H9 (cell line): ENCODE data around the gene UXT. TPM values are rescaled to one million over a fixed set of nuclear protein-coding genes. Genes with fewer than 3 reads are reported as not detected.

Source experiments
- DNase-seq: peaks from one replicate; pipeline ENCODE4 v3.0.0-alpha.2; 2017
- H2AFZ ChIP-seq: one replicate; pipeline ENCODE4 v1.6.1; 2013; ENCODE audit warnings: mild to moderate bottlenecking, low read length, control low read depth, moderate library complexity
- H2AK5ac ChIP-seq: 2 replicates; pipeline ENCODE4 v1.6.1; 2013; ENCODE audit warnings: low read length, control low read depth, mixed read lengths; ENCODE audit not compliant: insufficient read length
- H2BK120ac ChIP-seq: one replicate; pipeline ENCODE4 v1.6.1; 2013; ENCODE audit warnings: low read depth, mild to moderate bottlenecking, low read length, control low read depth, inconsistent platforms; ENCODE audit not compliant: poor library complexity, severe bottlenecking
- H2BK12ac ChIP-seq: 2 replicates; pipeline ENCODE4 v1.6.1; 2013; ENCODE audit warnings: low read length, control low read depth, mixed read lengths, low read depth; ENCODE audit not compliant: insufficient read length
- H2BK15ac ChIP-seq: 2 replicates; pipeline ENCODE4 v1.6.1; 2013; ENCODE audit warnings: low read depth, low read length, control low read depth
- H2BK20ac ChIP-seq: one replicate; pipeline ENCODE4 v1.6.1; 2013; ENCODE audit warnings: low read depth, mild to moderate bottlenecking, low read length, control low read depth, inconsistent platforms; ENCODE audit not compliant: poor library complexity, severe bottlenecking
- H2BK5ac ChIP-seq: 2 replicates; pipeline ENCODE4 v1.6.1; 2013; ENCODE audit warnings: low read length, control low read depth, mixed read lengths; ENCODE audit not compliant: insufficient read length
- H3K14ac ChIP-seq: 2 replicates; pipeline ENCODE4 v1.6.1; 2013; ENCODE audit warnings: low read length, control low read depth; ENCODE audit not compliant: insufficient read depth
- H3K18ac ChIP-seq: 2 replicates; pipeline ENCODE4 v1.6.1; 2013; ENCODE audit warnings: low read depth, mild to moderate bottlenecking, mixed read lengths, low read length, control low read depth; ENCODE audit not compliant: insufficient read length
- H3K23ac ChIP-seq: 2 replicates; pipeline ENCODE4 v1.6.1; 2013; ENCODE audit warnings: low read length, control low read depth, mixed read lengths, low read depth; ENCODE audit not compliant: insufficient read length
- H3K23me2 ChIP-seq: 2 replicates; pipeline ENCODE4 v1.6.1; 2013; ENCODE audit warnings: low read depth, mild to moderate bottlenecking, mixed read lengths, low read length, control low read depth; ENCODE audit not compliant: insufficient read length, poor library complexity, severe bottlenecking
- H3K27ac ChIP-seq: 2 replicates; pipeline ENCODE4 v1.5.1; 2013; ENCODE audit warnings: low read length, control low read depth, mixed read lengths, low read depth; ENCODE audit not compliant: insufficient read length
- H3K27me3 ChIP-seq: 2 replicates; pipeline ENCODE4 v1.6.1; 2013; ENCODE audit warnings: low read length, control low read depth, inconsistent platforms; ENCODE audit not compliant: insufficient read depth
- H3K4ac ChIP-seq: 2 replicates; pipeline ENCODE4 v1.6.1; 2013; ENCODE audit warnings: low read depth, mild to moderate bottlenecking, control low read depth, inconsistent platforms, low read length, moderate library complexity
- H3K4me1 ChIP-seq: 2 replicates; pipeline ENCODE4 v1.6.1; 2013; ENCODE audit warnings: low read length, control low read depth, inconsistent platforms; ENCODE audit not compliant: insufficient read depth
- H3K4me2 ChIP-seq: 2 replicates; pipeline ENCODE4 v1.6.1; 2013; ENCODE audit warnings: low read length, control low read depth, mixed read lengths; ENCODE audit not compliant: insufficient read length, insufficient read depth
- H3K56ac ChIP-seq: 2 replicates; pipeline ENCODE4 v1.6.1; 2013; ENCODE audit warnings: low read depth, mild to moderate bottlenecking, mixed read lengths, low read length, control low read depth; ENCODE audit not compliant: insufficient read length
- H3K79me1 ChIP-seq: 2 replicates; pipeline ENCODE4 v1.6.1; 2013; ENCODE audit warnings: low read depth, mild to moderate bottlenecking, moderate library complexity, low read length, control low read depth, inconsistent platforms; ENCODE audit not compliant: insufficient read depth, poor library complexity, severe bottlenecking
- H3K79me2 ChIP-seq: 2 replicates; pipeline ENCODE4 v1.6.1; 2013; ENCODE audit warnings: low read length, control low read depth, inconsistent platforms; ENCODE audit not compliant: insufficient read depth
- H3K9ac ChIP-seq: 2 replicates; pipeline ENCODE4 v1.6.1; 2013; ENCODE audit warnings: low read length, control low read depth, mixed read lengths; ENCODE audit not compliant: insufficient read length; ENCODE audit errors: extremely low read depth
- H3K9me3 ChIP-seq: one replicate; pipeline ENCODE4 v1.6.1; 2013; ENCODE audit warnings: low read depth, low read length, inconsistent platforms; ENCODE audit not compliant: control insufficient read depth
- H3T11ph ChIP-seq: one replicate; pipeline ENCODE4 v1.6.1; 2013; ENCODE audit warnings: mild to moderate bottlenecking, low read length, control low read depth, inconsistent platforms
- H4K20me1 ChIP-seq: one replicate; pipeline ENCODE4 v1.6.1; 2013; ENCODE audit not compliant: control insufficient read depth, insufficient read length, insufficient read depth
- H4K5ac ChIP-seq: 2 replicates; pipeline ENCODE4 v1.6.1; 2013; ENCODE audit warnings: low read depth, mild to moderate bottlenecking, mixed read lengths, low read length, control low read depth; ENCODE audit not compliant: insufficient read length
- H4K8ac ChIP-seq: replicated peaks from 2 replicates; pipeline ENCODE4 v1.6.1; 2013; ENCODE audit warnings: low read length, control low read depth, mixed read lengths, low read depth; ENCODE audit not compliant: insufficient read length
- H4K91ac ChIP-seq: 2 replicates; pipeline ENCODE4 v1.6.1; 2013; ENCODE audit warnings: low read depth, mild to moderate bottlenecking, moderate library complexity, mixed read lengths, low read length, control low read depth; ENCODE audit not compliant: insufficient read length
- H3K27ac Mint-ChIP-seq, 3 experiments: 2 replicates in 2 of 3; 3 replicates in 1 of 3; pipeline ENCODE4 v1.8.0; 2020 to 2021; ENCODE audit warnings: mixed read lengths in 3 of 3, mild to moderate bottlenecking in 1 of 3, moderate library complexity in 1 of 3
- H3K27me3 Mint-ChIP-seq: 2 replicates; pipeline ENCODE4 v1.8.0; 2021; ENCODE audit warnings: low read depth, mild to moderate bottlenecking, moderate library complexity, mixed read lengths
- H3K36me3 Mint-ChIP-seq, 3 experiments: 2 replicates in 2 of 3; 3 replicates in 1 of 3; pipeline ENCODE4 v1.8.0; 2020 to 2021; ENCODE audit warnings: low read depth in 3 of 3, mixed read lengths in 3 of 3; ENCODE audit not compliant: insufficient read depth in 1 of 3
- H3K4me1 Mint-ChIP-seq, 2 experiments: 2 replicates each; pipeline ENCODE4 v1.8.0; 2020; ENCODE audit warnings: mixed read lengths in 2 of 2
- H3K4me3 Mint-ChIP-seq, 2 experiments: 2 replicates in 1 of 2; 3 replicates in 1 of 2; pipeline ENCODE4 v1.8.0; 2020 to 2021; ENCODE audit warnings: mild to moderate bottlenecking in 2 of 2, mixed read lengths in 2 of 2, moderate library complexity in 1 of 2
- H3K9me3 Mint-ChIP-seq, 2 experiments: 2 replicates in 1 of 2; 3 replicates in 1 of 2; pipeline ENCODE4 v1.8.0; 2020; ENCODE audit warnings: mild to moderate bottlenecking in 2 of 2, mixed read lengths in 2 of 2, moderate library complexity in 1 of 2
- CTCF ChIP-seq: fragments of 200-600 bp; sonication (generic); conservative IDR thresholded peaks from 3 replicates; pipeline ENCODE4 v1.8.0; 2021; ENCODE audit warnings: antibody characterized with exemption, mild to moderate bottlenecking
- WGBS: extraction: QIAGEN DNeasy Blood & Tissue Kit; methylation state at CpG from one replicate; pipeline ENCODE4 v1.1.7; 2013; ENCODE audit warnings: missing lambda C conversion rate, low lambda C conversion rate, mixed read lengths; ENCODE audit not compliant: insufficient read length; ENCODE audit errors: extremely low coverage; 5-methylcytosine and 5-hydroxymethylcytosine counted together
- total RNA-seq: library from RNA; stranded (reverse); gene quantifications from 2 replicates; pipeline ENCODE4 v1.2.1, GENCODE V29; 2021

The UXT gene
- total RNA-seq, 1 experiment from 2014 or later: 95.1 TPM

GRCh38 chrX:47613082-47613481 is 45.9 kb downstream of the UXT start:
- H3K27ac Mint-ChIP-seq: no peak overlapping the region
- Histone ChIP-seq H3K4ac (no peak overlapping the region), H3K4me2 (no peak overlapping the region), H3K18ac (no peak overlapping the region), H4K5ac (no peak overlapping the region), H2BK5ac (no peak overlapping the region), H2BK20ac (no peak overlapping the region), H3K23me2 (no peaks in the 10 kb centered on the region), H3K79me2 (no peaks in the 10 kb centered on the region), H3T11ph (no peak overlapping the region), H2AK5ac (no peak overlapping the region), H3K79me1 (no peaks in the 10 kb centered on the region), H3K4me1 (no peaks in the 10 kb centered on the region; the same call in 1 of the 2 replicates), H2BK120ac (no peak overlapping the region), H3K9ac (no peak overlapping the region), H3K27ac (no peak overlapping the region), H2BK15ac (no peak overlapping the region), H3K56ac (no peak overlapping the region), H3K9me3 (peaks cover 44% of the 10 kb centered on the region), H3K27me3 (no peaks in the 10 kb centered on the region), H2BK12ac (no peak overlapping the region), H4K20me1 (no peaks in the 10 kb centered on the region), H4K91ac (no peak overlapping the region), H4K8ac (no peak overlapping the region), H3K14ac (no peak overlapping the region), H2AFZ (no peak overlapping the region), H3K23ac (no peak overlapping the region)
- DNase-seq: no peak
- WGBS: no CpG with 5 or more reads among the region's 8 CpGs
- no peak overlapping the region for H3K4me3 Mint-ChIP-seq
- H3K27me3 Mint-ChIP-seq: no peaks in the 10 kb centered on the region; the same call in 1 of the 2 replicates
- peaks cover 11 to 23% of the 10 kb centered on the region in 2 experiments for H3K4me1 Mint-ChIP-seq
- peaks cover 0 to 15% (median 11%) of the 10 kb centered on the region in 3 experiments; a peak in 5 of 7 replicates for H3K36me3 Mint-ChIP-seq
- peaks cover 81 to 86% of the 10 kb centered on the region in 2 experiments for H3K9me3 Mint-ChIP-seq
- no peak for TF ChIP-seq CTCF
